Measurements from ENCODE around the gene NPAS3.

The NPAS3 gene

GRCh38 chr14:33742166-33742565, 803.5 kb downstream of the NPAS3 start:
- TF ChIP-seq CTCF (conservative IDR thresholded peaks at IDR 0.05; ENCODE audit: low read length), result no peak
- H3K4me3 ChIP-seq (ENCODE audit: low read length), result no peak overlapping the region
- DNase-seq (ENCODE audit: low read depth), result no peak

GRCh38 chr14:33745163-33745562, 806.5 kb downstream of the NPAS3 start:
- no peak for DNase-seq (ENCODE audit: low read depth)
- TF ChIP-seq CTCF (conservative IDR thresholded peaks at IDR 0.05; ENCODE audit: low read length), result no peak
- no peak overlapping the region for H3K4me3 ChIP-seq (ENCODE audit: low read length)

- TF ChIP-seq CTCF (conservative IDR thresholded peaks at IDR 0.05; ENCODE audit: low read length), result no peak
- no peak overlapping the region for H3K4me3 ChIP-seq (ENCODE audit: low read length)
- no peak for DNase-seq (ENCODE audit: low read depth)
Measured at GRCh38 chr14:33747749-33748148, 809.1 kb downstream of the NPAS3 start.

- DNase-seq (ENCODE audit: low read depth), result peak; percentile 51
- no peak overlapping the region for H3K4me3 ChIP-seq (ENCODE audit: low read length)
- no peak for TF ChIP-seq CTCF (conservative IDR thresholded peaks at IDR 0.05; ENCODE audit: low read length)
Measured at GRCh38 chr14:33754261-33754660, 815.6 kb downstream of the NPAS3 start.

GRCh38 chr14:33755358-33755757, 816.7 kb downstream of the NPAS3 start:
- DNase-seq (ENCODE audit: low read depth), result no peak
- no peak for TF ChIP-seq CTCF (conservative IDR thresholded peaks at IDR 0.05; ENCODE audit: low read length)

GRCh38 chr14:33756833-33757232, 818.2 kb downstream of the NPAS3 start:
- no peak overlapping the region for H3K4me3 ChIP-seq (ENCODE audit: low read length)
- TF ChIP-seq CTCF (conservative IDR thresholded peaks at IDR 0.05; ENCODE audit: low read length), result no peak
- no peak for DNase-seq (ENCODE audit: low read depth)

More at GRCh38 chr14:33755358-33755757, 816.7 kb downstream of the NPAS3 start:
- no peak overlapping the region for H3K4me3 ChIP-seq (ENCODE audit: low read length)

GRCh38 chr14:33758547-33758946, 819.9 kb downstream of the NPAS3 start:
- no peak for TF ChIP-seq CTCF (conservative IDR thresholded peaks at IDR 0.05; ENCODE audit: low read length)
- no peak for DNase-seq (ENCODE audit: low read depth)
- no peak overlapping the region for H3K4me3 ChIP-seq (ENCODE audit: low read length)
